ENCODE measurements around the gene COL20A1.

The COL20A1 gene

GRCh38 chr20:63308218-63308911, 15.4 kb downstream of the COL20A1 start:
- no peak for DNase-seq (ENCODE audit: low read depth in 3 of 3)

GRCh38 chr20:63309261-63310071, 16.5 kb downstream of the COL20A1 start:
- DNase-seq (ENCODE audit: low read depth in 3 of 3) = no peak

- no peak for DNase-seq (ENCODE audit: low read depth in 3 of 3)
Observed at GRCh38 chr20:63310265-63310991, 17.4 kb downstream of the COL20A1 start.

DNA sequence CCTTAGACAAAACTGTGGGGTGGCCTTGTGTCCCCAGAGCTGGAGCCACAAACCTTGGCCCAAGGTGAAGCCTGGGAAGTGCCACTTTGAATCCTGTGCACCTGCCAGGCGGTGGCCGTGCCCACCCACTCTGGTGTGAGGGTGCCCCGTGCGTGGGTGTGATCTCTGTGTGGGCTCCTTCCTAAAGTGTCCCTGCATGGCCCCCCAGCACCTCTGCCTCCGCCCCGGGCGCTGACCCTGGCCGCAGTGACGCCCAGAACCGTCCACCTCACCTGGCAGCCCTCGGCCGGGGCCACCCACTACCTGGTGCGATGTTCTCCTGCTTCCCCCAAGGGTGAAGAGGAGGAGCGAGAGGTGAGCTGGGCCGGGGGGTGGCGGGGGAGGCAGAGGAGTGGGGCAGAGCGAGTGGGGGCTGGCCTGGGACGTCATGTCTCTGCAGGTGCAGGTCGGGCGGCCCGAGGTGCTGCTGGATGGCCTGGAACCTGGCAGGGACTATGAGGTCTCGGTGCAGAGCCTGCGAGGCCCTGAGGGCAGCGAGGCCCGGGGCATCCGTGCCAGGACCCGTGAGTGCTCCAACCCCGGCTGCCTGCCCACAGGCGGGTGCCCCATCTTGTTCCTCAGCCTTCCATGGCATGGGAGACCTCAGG, 18.3 kb downstream of the COL20A1 start:
- no peak for DNase-seq (ENCODE audit: low read depth in 3 of 3)

- no peak for DNase-seq (ENCODE audit: low read depth in 3 of 3)
Observed at GRCh38 chr20:63311833-63312243, 18.9 kb downstream of the COL20A1 start.

DNA sequence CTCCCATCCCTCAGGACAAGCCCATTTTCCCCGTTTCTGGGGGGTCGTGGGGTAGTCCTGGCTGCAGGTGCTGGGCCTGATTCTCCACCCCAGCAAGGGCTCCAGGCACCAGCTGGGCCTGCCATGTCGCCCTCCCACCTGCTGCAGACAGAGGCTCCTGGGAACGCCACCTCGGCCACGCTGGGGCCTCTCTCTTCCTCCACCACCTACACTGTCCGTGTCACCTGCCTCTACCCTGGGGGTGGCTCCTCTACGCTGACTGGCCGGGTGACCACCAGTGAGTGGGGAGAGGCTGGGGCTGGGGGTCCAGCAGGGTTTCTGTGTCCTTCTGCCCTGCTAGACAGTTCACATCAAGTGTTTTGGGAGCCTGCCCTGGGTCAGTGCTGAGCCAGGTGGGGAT, 19.3 kb downstream of the COL20A1 start:
- no peak for DNase-seq (ENCODE audit: low read depth in 3 of 3)

- no peak for DNase-seq (ENCODE audit: low read depth in 3 of 3)
Observed at GRCh38 chr20:63312690-63313348, 19.8 kb downstream of the COL20A1 start.

DNA sequence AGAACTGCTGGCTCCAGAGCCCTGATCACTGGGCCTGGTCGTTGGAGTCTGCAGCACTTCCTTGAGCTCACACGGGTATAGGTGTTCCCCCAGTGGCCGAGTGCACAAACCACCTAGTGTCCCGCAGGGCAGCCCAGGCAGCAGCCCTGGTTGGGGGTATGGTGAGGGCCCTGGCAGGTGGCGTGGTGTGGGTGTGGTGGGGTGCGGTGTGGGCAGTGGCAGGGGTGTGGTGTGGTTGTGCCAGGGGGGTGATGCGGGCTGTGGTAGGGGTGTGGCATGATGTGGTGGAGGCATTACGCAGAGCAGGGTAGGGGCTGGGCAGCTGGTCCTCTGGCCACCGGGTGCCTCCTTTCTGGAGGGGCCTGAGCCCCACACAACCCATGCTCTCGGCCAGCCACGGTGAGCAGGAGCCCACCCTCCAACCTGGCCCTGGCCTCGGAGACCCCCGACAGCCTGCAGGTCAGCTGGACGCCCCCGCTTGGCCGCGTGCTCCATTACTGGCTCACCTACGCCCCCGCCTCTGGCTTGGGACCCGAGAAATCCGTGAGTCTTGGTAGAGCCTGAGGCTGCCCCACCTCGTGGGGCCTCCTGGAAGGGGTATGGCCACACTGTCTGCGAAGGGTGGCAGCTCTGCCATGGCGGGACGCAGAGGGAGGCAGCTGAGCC, 20.5 kb downstream of the COL20A1 start:
- DNase-seq (ENCODE audit: low read depth in 3 of 3) = no peak

GRCh38 chr20:63314015-63314471, 21.1 kb downstream of the COL20A1 start:
- DNase-seq (ENCODE audit: low read depth in 3 of 3) = no peak

DNA sequence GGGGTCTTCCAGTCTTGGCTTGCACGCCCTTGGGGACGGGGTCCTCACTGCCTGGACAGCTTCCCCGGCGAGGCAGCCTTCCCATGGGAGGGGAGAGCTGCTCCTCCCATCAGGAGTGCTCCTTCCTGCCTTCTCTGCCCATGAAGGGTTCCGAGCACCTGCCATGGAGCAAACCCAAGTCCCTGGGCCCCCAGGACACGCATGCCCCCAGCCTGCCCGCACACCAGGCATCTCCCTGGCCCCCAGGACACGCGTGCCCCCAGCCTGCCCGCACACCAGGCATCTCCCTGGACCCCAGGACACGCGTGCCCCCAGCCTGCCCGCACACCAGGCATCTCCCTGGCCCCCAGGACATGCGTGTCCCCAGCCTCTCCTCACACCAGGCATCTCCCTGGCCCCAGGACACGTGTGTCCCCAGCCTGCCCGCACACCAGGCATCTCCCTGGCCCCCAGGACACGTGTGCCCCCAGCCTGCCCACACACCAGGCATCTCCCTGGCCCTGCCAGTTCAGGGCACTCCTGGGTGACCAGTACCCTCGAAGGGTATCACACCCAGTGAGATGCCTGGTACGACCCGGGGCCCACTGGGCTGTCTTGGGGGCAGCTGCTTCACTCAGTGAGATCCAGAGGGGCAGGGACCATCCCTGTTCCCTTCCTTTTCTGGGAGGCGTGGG, 21.7 kb downstream of the COL20A1 start:
- DNase-seq (ENCODE audit: low read depth in 3 of 3) = no peak

GRCh38 chr20:63315240-63315689, 22.3 kb downstream of the COL20A1 start:
- no peak for DNase-seq (ENCODE audit: low read depth in 3 of 3)

DNA sequence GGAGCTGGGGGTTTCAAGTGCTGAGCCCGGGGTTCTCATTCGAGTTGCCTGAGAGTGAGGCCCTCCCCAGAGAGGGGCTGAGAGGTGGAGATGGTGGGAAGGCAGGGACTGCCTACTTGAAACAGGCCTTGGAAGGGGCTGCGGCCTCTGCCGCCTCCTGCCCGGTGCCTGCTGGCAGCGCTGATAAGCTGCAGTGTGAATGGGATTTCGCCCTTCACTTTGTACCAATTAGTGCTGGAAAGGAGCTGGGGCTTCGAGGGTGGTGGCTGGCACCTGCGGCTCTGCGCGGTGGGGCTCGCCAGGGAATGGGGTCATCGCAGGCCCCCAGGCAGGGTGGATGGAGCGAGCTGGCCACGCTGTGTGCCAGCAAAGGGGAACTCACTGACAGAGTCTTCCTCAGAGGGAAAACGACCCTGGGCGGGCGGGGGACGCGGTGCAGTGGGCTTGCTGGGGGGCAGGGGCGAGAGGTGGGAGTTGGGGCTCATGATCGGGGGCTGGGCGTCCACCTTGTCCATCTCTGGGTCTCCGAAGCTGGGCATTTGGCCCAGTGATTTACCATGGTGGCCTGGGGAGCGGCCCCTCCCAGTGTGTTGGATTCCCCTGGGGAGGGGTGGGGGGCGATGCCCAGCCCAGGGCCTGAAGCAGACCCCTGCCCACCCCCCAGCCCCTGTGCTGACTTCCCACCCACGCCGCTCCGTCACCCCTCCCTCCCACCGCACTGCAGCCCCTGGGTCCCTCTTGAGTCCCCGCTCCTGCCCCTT, 22.9 kb downstream of the COL20A1 start:
- no peak for DNase-seq (ENCODE audit: low read depth in 3 of 3)

GRCh38 chr20:63316502-63316921, 23.5 kb downstream of the COL20A1 start:
- DNase-seq (ENCODE audit: low read depth in 3 of 3) = no peak

- DNase-seq (ENCODE audit: low read depth in 3 of 3) = no peak
Observed at GRCh38 chr20:63317061-63317460, 24.1 kb downstream of the COL20A1 start.

- no peak for DNase-seq (ENCODE audit: low read depth in 3 of 3)
Observed at GRCh38 chr20:63317601-63318291, 24.8 kb downstream of the COL20A1 start.

- DNase-seq (ENCODE audit: low read depth in 3 of 3) = no peak
Observed at GRCh38 chr20:63318391-63319163, 25.6 kb downstream of the COL20A1 start.

DNA sequence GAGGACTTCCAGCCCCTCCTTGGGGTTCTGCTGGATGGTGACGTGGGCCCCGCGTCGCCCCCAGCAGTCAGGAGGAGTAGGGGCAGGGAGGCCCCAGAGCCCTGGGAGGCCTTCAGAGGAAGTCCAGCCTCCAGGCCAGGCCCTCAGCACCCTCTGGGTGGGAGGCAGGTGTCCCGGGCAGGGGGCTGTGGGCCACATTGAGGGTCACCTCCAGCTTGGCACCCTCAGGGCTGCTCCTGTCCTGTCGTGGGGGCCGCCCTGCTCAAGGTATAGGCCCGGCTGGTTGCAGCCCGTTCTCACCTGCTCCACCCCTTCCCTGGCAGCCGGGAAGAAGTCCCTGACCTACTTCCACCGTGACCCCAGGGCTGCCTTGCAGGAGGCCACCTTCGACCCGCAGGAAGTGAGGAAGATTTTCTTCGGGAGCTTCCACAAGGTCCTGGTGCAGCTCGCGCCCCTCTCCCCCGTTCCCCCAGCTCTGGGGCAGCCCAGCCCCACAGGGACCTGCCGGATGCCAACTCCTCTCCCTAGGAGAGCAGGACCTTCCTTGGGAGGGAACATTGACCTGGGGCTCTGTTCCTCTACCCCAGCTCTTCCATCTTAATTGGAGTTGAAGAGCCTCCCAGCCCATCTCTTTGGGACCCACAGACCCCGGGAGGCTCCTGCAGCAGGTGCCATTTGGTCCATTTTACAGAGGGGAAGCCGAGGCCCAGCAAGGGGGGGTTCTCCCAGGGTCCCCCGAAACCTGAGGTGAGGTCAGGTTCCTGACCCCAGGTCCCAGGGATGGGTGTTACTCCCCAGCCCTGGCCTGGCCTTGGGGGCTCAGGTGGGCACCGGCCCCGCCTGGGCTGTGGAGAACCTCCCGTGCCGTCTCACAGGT, 26.4 kb downstream of the COL20A1 start:
- no peak for DNase-seq (ENCODE audit: low read depth in 3 of 3)

All from stimulated activated CD4-positive, alpha-beta T cell treated with anti-CD3 and anti-CD28 coated beads, TNF-alpha, amount 100 ng/mL, for 24 hours (primary cell).